Muscle of leg (tissue), 16 donors: ENCODE data around the gene NUDT11. TPM values are rescaled to one million over a fixed set of nuclear protein-coding genes. Genes with fewer than 3 reads are reported as not detected.
"Not testable (repeated sequence)": the region's sequence is repeated elsewhere in the genome, so short reads cannot be mapped to it uniquely, and the experiment has no call there.

ENCODE experiments used
- DNase-seq: peaks from one replicate; pipeline ENCODE4 v3.0.0; 2013
- H3K27ac ChIP-seq: one replicate; pipeline ENCODE4 v1.5.1; 2013; ENCODE audit warnings: mild to moderate bottlenecking, low read length, control low read depth
- H3K27me3 ChIP-seq: one replicate; pipeline ENCODE4 v1.6.1; 2013; ENCODE audit warnings: low read length; ENCODE audit not compliant: control insufficient read depth, insufficient read depth
- H3K36me3 ChIP-seq: one replicate; pipeline ENCODE4 v1.6.1; 2013; ENCODE audit warnings: low read length; ENCODE audit not compliant: control insufficient read depth, insufficient read depth
- H3K4me1 ChIP-seq: one replicate; pipeline ENCODE4 v1.6.1; 2013; ENCODE audit warnings: low read length; ENCODE audit not compliant: control insufficient read depth, insufficient read depth
- H3K4me3 ChIP-seq: one replicate; pipeline ENCODE4 v1.5.1; 2013; ENCODE audit warnings: low read length, control low read depth
- H3K9me3 ChIP-seq: replicated peaks from 2 replicates; pipeline ENCODE4 v1.6.1; 2013; ENCODE audit warnings: low read depth, low read length; ENCODE audit not compliant: control insufficient read depth
- whole genome bisulfite sequencing: methylation state at CpG from one replicate; pipeline ENCODE4 v1.1.5; 2013; ENCODE audit warnings: missing lambda C conversion rate; ENCODE audit not compliant: insufficient coverage; 5-methylcytosine and 5-hydroxymethylcytosine counted together
- long read RNA-seq, 11 donors: transcript quantifications; one replicate each; lab custom pipeline, GENCODE V29; 2026
- polyA plus RNA-seq, 8 donors: library from polyadenylated mRNA; unstranded; fragments of 120-200 nt; gene quantifications; one replicate each; pipeline versions ENCODE4 v1.2.1 to v1.2.3, GENCODE V29; 2013; ENCODE audit warnings: inconsistent platforms in 1 of 8, low replicate concordance in 1 of 8; ENCODE audit not compliant: insufficient read length in 8 of 8, insufficient read depth in 1 of 8
- total RNA-seq: library from RNA; stranded (reverse); fragments of 120-200 nt; gene quantifications from one replicate; pipeline ENCODE4 v1.2.4, GENCODE V29; 2013

NUDT11 gene
- total RNA-seq (4.7 TPM), polyA plus RNA-seq (10 to 100 TPM in 1 of 8 donors, 1 to 10 TPM in 7; 3.9 to 10.0 (median 6.1) TPM)
- long read RNA-seq, donor 1, partial matches to known transcripts: 0 of 2 reads
- long read RNA-seq, donor 1, other reads (novel, unspliced or antisense): 0 of 2 reads
- long read RNA-seq, donor 2: 0 reads
- long read RNA-seq, donor 3, partial matches to known transcripts: 0 of 3 reads
- long read RNA-seq, donor 3, other reads (novel, unspliced or antisense): 0 of 3 reads
- long read RNA-seq, donor 4, transcript NUDT11-201 (2 exons, 2,385 nt): major isoform, 5 of 5 reads
- long read RNA-seq, donor 4, partial matches to known transcripts: 0 of 5 reads
- long read RNA-seq, donor 4, other reads (novel, unspliced or antisense): 0 of 5 reads
- long read RNA-seq, donor 5, transcript NUDT11-201 (2 exons, 2,385 nt): major isoform, 12 of 12 reads
- long read RNA-seq, donor 5, partial matches to known transcripts: 0 of 12 reads
- long read RNA-seq, donor 5, other reads (novel, unspliced or antisense): 0 of 12 reads
- long read RNA-seq, donor 6, partial matches to known transcripts: 0 of 3 reads
- long read RNA-seq, donor 6, other reads (novel, unspliced or antisense): 0 of 3 reads
- long read RNA-seq, donor 7, transcript NUDT11-201 (2 exons, 2,385 nt): major isoform, 5 of 5 reads
- long read RNA-seq, donor 7, partial matches to known transcripts: 0 of 5 reads
- long read RNA-seq, donor 7, other reads (novel, unspliced or antisense): 0 of 5 reads
- long read RNA-seq, donor 8: 0 reads
- long read RNA-seq, donor 9, partial matches to known transcripts: 0 of 1 reads
- long read RNA-seq, donor 9, other reads (novel, unspliced or antisense): 0 of 1 reads
- long read RNA-seq, donor 10, partial matches to known transcripts: 0 of 4 reads
- long read RNA-seq, donor 10, other reads (novel, unspliced or antisense): 0 of 4 reads
- long read RNA-seq, donor 11, partial matches to known transcripts: 0 of 3 reads
- long read RNA-seq, donor 11, other reads (novel, unspliced or antisense): 0 of 3 reads

- no peaks in the 10 kb centered on the region for H3K36me3 ChIP-seq
- peaks cover 6% of the 10 kb centered on the region for H3K27me3 ChIP-seq
- WGBS: 35% methylated on average over 95 of the region's 96 CpGs
- peak within 1 kb of the TSS; percentile 35 for H3K27ac ChIP-seq
- H3K4me1 ChIP-seq: peaks cover 3% of the 10 kb centered on the region
- DNase-seq: peak; percentile 85
- H3K4me3 ChIP-seq: peak within 1 kb of the TSS; percentile 52
- H3K9me3 ChIP-seq: peaks cover 2% of the 10 kb centered on the region
Measured at GRCh38 chrX:51496501-51497291, at the start of gene NUDT11. NUDT11 (minus strand) TSS chrX:51496592; CDS start chrX:51496444, 148 bp downstream.

- WGBS: no CpG with 5 or more reads among the region's 2 CpGs
Measured at GRCh38 chrX:51520393-51520792, 24.0 kb upstream of the NUDT11 start.

GRCh38 chrX:51519131-51519530 lies 22.7 kb upstream of the NUDT11 start:
- H3K27me3 ChIP-seq, DNase-seq, H3K27ac ChIP-seq, H3K4me1 ChIP-seq, H3K4me3 ChIP-seq, H3K36me3 ChIP-seq, H3K9me3 ChIP-seq: not testable (repeated sequence)
- WGBS: no CpG with 5 or more reads among the region's 2 CpGs

More at GRCh38 chrX:51520393-51520792, 24.0 kb upstream of the NUDT11 start:
- DNase-seq: no peak
- Histone ChIP-seq H3K4me1 (no peaks in the 10 kb centered on the region), H3K4me3 (no peak overlapping the region), H3K27ac (no peak overlapping the region), H3K27me3 (no peaks in the 10 kb centered on the region), H3K36me3 (no peaks in the 10 kb centered on the region), H3K9me3 (no peaks in the 10 kb centered on the region)

DNA sequence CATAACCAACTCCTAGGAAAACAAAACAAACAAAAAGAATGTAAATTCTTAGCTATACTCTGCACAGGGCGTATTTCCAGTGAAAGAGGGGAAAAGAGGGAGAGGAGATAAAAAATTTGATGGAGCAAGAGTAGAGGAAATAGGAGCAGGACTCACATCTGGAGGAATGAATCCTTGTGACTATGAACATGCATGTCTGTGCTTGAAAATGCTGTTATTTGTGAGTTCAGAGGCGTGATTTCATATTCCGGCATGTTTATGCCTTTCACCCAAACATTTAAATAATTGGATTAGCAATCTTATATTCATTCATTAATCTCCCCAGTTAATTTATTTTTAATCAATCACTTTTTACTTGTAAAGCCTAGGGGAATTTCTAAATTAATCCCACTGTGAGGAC lies 11.2 kb upstream of the NUDT11 start:
- Histone ChIP-seq H3K4me3 (no peak overlapping the region), H3K27me3 (no peaks in the 10 kb centered on the region), H3K9me3 (no peaks in the 10 kb centered on the region), H3K36me3 (no peaks in the 10 kb centered on the region), H3K27ac (no peak overlapping the region), H3K4me1 (no peaks in the 10 kb centered on the region)
- no CpG with 5 or more reads among the region's 3 CpGs for WGBS
- no peak for DNase-seq

GRCh38 chrX:51495701-51496488 lies 497 bp downstream of the NUDT11 start:
- DNase-seq: peak; percentile 28
- peak overlapping the region; percentile 35 for H3K27ac ChIP-seq
- peak overlapping the region; percentile 52 for H3K4me3 ChIP-seq
- 27% methylated on average over 24 of the region's 60 CpGs for WGBS
- not testable (repeated sequence) for H3K27me3 ChIP-seq, H3K4me1 ChIP-seq, H3K36me3 ChIP-seq, H3K9me3 ChIP-seq

DNA sequence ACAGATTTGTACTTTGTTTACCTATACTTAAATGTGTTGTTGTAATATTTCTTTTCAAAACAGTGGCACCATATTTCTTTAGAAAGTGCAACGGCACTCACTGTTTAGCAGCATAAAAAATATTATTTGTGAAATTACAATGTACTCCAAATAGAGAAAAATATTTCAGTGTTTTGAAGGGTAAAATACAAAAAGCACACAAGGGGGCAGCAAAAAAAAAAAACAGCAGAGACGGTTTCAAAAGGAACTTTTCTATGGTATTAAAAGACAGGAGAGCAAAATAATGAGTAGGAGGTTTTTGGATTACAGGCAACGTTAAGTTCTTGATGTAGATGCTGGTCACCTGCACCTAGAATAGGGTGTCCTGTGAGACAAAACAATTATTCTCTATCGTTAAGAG lies 2.0 kb downstream of the NUDT11 start:
- H3K9me3 ChIP-seq: peaks cover 2% of the 10 kb centered on the region
- no peak overlapping the region for H3K27ac ChIP-seq
- no peaks in the 10 kb centered on the region for H3K36me3 ChIP-seq
- H3K4me3 ChIP-seq: no peak overlapping the region
- WGBS: 0% methylated on average over 1 of the region's 4 CpGs
- peaks cover 6% of the 10 kb centered on the region for H3K27me3 ChIP-seq
- peaks cover 3% of the 10 kb centered on the region for H3K4me1 ChIP-seq
- DNase-seq: peak; percentile 5

- no CpG with 5 or more reads among the region's 2 CpGs for WGBS
- peaks cover 11% of the 10 kb centered on the region for H3K27me3 ChIP-seq
Measured at GRCh38 chrX:51487960-51488267, 8.5 kb downstream of the NUDT11 start.

DNA sequence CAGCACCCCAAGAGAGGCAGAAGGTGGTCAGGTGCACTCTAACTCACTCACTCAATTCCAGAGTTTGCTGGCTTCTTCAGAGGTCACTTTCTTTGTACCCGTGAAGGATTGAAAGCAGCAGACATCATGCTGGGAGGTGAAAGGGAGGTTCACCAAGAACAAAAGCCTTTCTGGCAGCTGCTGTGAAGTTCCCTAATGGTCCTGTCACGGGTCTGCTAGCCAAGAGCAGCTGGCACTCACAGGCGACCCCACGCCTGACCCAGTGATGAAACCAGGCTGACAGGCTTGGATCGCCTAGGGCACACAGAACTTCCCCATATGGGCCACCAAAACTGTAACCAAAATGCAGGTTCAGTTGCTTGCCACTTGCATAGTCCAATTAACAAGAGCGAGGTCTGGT lies 11.8 kb downstream of the NUDT11 start:
- peaks cover 11% of the 10 kb centered on the region for H3K27me3 ChIP-seq
- WGBS: 42% methylated on average over 4 of the region's 6 CpGs
- H3K27ac ChIP-seq: no peak overlapping the region

More at GRCh38 chrX:51487960-51488267, 8.5 kb downstream of the NUDT11 start:
- H3K4me1 ChIP-seq: no peaks in the 10 kb centered on the region
- H3K36me3 ChIP-seq: no peaks in the 10 kb centered on the region
- no peak overlapping the region for H3K4me3 ChIP-seq
- no peaks in the 10 kb centered on the region for H3K9me3 ChIP-seq
- no peak for DNase-seq
- no peak overlapping the region for H3K27ac ChIP-seq

GRCh38 chrX:51482411-51482810 lies 14.0 kb downstream of the NUDT11 start:
- H3K27me3 ChIP-seq, H3K4me1 ChIP-seq, H3K36me3 ChIP-seq, H3K9me3 ChIP-seq, DNase-seq, H3K27ac ChIP-seq, H3K4me3 ChIP-seq: not testable (repeated sequence)
- 80% methylated on average over 1 of the region's 5 CpGs for WGBS

More for the DNA sequence above, 11.8 kb downstream of the NUDT11 start:
- no peaks in the 10 kb centered on the region for H3K36me3 ChIP-seq
- H3K4me1 ChIP-seq: no peaks in the 10 kb centered on the region
- no peak for DNase-seq
- H3K4me3 ChIP-seq: no peak overlapping the region
- no peaks in the 10 kb centered on the region for H3K9me3 ChIP-seq
